Stimulated activated CD4-positive, alpha-beta T cell treated with anti-CD3 and anti-CD28 coated beads, Interleukin-2, amount 100 ng/mL, for 48 hours (primary cell): ENCODE data around the gene SPINDOC.
"Not testable (repeated sequence)": the region's sequence is repeated elsewhere in the genome, so short reads cannot be mapped to it uniquely, and the experiment has no call there.

Experiments
- DNase-seq, 2 donors: peaks; one replicate each; pipeline ENCODE4 v3.0.0-alpha.2; 2020

SPINDOC gene

DNA sequence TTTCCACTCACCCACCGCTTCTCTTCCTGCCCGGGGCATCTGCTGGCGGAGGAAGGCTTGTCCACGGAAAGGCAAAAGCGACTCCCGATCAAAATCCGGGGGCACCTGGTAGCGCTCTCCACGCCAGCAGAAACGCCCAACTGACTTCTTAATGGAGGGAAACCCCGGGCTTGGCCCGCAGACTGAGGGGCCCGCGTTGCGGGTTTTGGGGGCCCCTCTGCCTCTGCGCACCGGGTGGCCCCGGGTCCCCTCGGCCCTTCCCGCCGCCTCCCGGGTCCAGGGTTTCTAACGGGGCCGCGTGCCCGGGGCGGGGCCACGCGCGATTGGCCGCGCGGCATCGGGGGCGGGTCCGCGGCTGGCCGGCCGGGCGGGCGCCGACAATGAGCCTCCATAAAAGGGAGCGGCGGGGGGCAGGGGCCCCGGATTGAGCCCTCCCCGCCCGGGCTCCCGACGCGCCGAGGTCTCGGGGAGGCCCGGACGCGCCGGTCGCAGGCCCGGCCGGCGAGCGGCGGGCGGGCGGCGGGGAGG, at the start of gene SPINDOC:
SPINDOC (plus strand) TSS at position 422 of the 528 bp plus-strand sequence. CDS start 231 bp downstream, outside the sequence.
- peak; percentile 70 for DNase-seq

DNA sequence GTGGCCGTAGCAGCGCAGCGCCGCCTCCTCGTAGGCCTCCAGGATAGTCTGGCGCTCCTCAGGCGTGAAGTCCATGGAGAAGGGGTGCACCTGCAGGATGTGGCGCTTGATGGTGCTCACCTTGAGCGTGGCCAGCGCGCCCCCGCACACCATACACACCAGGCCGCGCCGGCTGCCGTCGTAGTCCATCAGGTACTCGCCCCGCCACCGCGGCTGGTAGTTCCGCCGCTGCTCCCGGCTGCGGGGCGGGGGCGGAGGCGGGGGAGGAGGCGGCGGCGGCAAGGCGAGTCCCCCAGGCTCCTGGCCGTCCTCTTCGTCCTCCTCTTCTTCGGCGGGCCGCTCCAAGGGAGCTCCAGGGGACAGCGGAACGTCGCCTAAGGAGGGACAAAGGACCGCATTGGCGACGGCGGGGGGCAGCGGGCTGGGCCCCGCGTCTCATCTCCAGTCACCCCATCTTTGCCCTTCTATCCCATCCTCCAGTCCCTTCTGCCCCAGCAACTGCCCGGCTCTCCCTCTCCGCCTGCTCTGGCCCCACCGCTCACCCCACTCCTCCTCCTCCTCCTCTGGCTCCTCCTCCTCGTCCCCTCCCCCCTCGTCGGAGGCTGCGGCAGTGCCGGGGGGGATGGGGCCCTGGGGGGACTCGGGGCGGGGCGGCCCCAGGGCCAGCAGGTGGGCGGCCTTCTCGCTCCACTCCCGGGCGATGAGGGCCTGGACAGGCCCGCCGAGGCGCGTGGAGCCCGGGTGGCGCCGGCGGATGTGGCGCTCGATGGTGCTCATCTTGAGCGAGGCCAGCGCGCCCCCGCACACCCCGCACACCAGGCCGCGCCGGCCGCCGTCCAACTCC, 49.5 kb upstream of the SPINDOC start:
- no peak for DNase-seq

DNA sequence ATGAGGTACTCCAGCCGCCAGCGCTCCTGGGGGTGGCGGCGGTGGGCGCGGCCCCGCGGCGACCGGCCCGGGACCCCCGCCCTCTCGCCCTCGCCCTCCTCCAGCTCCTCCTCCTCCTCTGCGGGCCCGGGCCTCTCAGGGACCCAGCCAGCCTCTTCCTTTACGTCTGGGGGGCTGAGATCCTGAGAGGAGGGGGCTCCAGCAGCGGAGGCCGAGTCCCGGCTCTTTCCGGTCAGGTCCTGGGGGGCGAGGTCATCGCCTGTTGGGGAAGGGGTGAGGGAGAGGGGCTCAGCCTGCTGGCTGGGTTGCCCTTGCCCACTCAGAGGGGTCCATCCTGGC, 48.9 kb upstream of the SPINDOC start:
- no peak for DNase-seq

DNA sequence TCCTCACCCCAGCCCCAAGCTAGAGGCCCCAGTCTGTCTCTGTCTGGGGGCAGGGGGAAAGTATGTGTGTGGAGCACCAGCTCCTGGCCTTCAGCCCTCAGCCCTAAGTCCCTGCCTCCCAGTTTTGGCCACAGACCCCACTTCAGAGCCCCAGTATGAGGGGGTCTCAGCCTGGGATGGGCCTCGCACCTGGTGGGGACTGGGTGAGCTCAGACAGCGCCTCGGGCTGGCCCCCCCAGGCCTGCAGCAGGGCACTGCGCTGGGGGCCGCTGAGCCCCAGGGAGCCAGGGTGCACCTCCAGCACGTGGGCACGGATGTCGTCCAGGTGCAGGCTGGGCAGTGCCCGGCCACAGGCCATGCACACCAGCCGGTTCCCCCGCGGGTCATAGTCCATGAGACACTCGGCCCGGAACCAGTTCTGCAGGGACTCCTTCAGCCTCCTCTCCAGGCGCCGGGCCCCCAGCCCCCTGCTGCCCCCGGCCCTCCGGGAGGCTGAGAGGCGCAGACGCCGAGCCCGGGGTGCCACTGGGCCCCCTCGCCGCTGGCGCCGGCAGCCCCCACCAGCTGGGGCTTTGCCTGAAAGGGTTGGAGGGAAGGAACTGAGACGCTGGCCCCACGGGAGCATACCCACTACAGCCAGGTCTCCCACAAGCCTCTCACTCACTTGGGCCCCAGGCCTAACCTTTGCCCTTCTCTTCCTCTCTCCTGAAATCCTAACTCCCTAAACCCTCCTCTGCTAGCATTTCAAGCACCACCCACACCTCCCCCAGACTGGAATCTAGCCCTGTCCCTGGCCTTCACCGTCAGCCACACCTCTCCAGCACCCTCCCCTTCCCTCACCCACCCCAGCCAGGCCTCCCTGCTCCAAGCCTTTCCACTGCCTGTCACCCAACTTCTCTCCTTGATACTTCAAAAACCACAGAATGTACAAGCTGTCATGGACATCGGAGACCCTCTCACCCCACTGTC, 48.3 kb upstream of the SPINDOC start:
- DNase-seq, result no peak

DNA sequence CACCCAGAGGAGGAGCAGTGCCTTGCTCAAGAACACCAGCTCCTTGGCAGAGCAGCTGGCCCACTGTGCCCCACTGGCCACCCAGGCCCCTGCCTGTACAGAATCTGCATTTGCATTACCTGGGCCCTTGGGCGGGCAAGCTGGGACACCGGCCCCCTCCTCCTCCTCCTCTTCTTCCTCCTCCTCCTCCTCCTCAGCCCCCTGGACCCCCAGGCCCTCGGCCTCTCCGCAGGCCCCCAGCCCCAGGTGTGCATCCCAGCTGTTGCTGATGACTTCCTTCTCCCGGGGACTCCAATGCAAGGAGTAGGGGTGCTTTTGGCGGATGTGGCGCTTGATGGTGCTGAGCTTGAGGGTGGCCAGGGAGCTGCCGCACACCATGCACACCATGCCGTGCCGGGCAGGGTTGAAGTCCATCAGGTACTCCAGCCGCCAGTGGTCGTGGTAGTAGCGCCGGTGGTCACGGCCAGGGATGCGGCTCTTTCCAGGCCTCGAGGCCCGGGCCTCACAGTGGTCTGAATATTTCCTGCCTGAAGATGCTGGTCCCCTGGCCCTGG, 47.5 kb upstream of the SPINDOC start:
- no peak for DNase-seq

DNA sequence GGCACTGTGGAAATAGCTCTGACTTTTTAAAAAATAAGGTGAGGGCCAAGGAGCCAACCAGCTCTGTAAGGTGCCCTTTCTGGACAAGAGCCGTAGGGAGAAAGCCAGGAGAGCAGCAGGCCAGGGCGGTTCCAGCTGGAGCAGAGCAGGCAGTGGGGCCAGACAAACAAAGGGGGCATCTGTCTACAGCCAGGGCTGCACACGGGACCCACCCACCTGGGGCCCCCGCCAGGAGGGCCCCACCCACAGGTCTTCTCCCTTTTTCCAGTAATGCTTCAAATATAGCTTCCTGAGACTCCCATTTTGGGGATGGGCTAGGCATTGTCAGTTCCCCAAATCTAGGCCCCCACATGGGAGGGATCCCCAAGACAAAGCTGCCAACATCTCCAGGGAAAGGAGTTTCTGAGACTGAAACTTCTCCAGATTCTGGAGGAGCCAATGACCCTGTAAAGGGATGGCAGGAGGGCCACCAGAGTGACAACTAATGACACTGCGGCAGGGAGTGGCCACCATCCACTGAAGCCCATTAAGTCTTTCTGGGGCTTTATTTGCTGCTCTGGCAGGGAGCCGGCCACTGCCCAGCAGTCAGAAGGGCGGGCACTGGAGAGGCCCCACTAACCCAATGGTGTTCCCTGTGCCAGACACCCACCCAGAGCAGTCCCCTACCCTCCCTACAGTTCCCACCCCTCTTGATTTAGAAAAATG, 46.6 kb upstream of the SPINDOC start:
- DNase-seq, result no peak

- no peak for DNase-seq
These were observed 46.0 kb upstream of the SPINDOC start for GRCh38 chr11:63767267-63767564.

GRCh38 chr11:63767565-63768236, 45.6 kb upstream of the SPINDOC start:
- peak; percentile 21 to 32 for DNase-seq

- DNase-seq, result peak; percentile 50 to 64
These were observed 44.8 kb upstream of the SPINDOC start, which contains the start of gene ZFTA for GRCh38 chr11:63768237-63769041. TSS of gene ZFTA (minus strand) at chr11:63768775. CDS start at chr11:63768622, 153 bp downstream.

- DNase-seq, result peak in 1 of 2 donors; percentile 7
These were observed 44.1 kb upstream of the SPINDOC start for GRCh38 chr11:63769042-63769713.

- DNase-seq, result no peak
These were observed 43.4 kb upstream of the SPINDOC start for GRCh38 chr11:63769714-63770455.

DNA sequence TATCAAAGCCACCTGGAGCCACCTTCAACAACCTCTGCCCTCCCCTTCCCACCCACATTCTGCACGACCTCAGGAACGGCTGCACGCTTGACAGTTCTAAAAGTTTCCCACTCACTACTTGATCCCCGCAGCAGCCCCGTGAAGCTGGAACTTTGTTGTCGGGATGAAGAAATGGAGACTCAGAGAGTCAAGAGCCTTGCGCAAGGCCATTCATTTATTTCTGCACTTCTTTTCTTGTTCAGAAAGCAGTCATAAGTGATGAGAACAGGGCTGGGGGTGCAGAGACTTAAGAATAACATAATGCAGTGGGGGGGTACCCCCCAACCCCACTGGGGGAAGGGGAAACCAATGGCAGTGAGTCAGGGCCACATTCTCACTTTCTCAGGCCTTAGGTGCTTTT, 42.5 kb upstream of the SPINDOC start:
- no peak for DNase-seq

DNA sequence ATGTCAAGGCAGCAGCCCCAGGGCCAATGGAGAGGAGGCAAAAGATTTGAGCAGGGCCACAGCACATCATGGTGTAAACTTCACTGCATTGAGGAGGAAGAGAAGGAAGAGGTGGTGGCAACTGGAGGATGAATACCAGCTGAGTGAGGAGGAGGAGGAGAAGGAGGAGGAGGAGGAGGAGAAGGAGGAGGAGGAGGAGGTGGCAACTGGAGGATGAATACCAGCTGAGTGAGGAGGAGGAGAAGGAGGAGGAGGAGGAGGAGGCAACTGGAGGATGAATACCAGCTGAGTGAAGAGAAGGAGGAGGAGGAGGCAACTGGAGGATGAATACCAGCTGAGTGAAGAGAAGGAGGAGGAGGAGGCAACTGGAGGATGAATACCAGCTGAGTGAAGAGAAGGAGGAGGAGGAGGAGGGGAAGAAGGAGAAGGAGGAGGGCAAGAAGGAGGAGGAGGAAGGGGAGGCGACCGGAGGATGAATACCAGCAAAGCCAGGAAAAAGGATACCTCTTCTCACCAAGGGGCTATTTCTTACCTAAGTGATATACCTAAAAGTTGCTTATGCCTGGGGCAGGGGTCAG, 41.4 kb upstream of the SPINDOC start:
- DNase-seq, result not testable (repeated sequence)

DNA sequence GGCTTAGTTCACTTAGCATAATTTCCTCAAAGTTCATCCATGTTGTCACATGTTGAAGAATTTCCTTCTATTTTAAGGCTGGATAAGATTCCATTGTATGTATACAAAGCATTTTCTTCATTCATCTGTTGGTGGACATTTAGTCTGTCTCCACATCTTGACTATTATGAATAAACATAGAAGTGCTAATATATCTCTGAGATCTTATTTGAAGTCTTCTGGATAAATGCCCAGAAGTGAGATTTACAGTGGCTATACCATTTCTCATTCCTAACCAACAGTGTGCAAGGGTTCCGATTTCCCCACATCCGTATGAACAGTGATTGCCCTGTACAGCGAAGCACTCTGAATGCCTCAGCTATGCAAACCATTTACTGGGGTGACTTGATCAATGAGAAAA, 38.1 kb upstream of the SPINDOC start:
- no peak for DNase-seq

DNA sequence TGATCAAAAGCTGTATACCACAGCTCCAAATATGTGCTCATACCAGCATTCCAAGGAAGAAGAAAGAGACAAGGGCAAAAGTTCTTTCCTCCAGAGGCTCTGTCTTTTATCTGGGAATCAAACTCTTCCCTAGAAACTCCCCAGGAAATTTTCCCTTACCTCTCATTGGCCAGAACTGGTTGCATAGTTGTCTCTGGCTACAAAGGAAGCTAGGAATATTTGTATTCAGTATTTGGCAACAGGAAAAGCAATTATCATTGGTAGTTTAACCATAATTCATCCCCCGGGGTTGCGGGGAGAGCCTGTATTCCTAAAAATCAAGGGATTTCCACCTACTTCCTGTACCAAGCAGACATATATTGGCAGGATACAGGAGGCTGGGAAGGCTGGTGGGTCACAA, 34.2 kb upstream of the SPINDOC start:
- no peak for DNase-seq

DNA sequence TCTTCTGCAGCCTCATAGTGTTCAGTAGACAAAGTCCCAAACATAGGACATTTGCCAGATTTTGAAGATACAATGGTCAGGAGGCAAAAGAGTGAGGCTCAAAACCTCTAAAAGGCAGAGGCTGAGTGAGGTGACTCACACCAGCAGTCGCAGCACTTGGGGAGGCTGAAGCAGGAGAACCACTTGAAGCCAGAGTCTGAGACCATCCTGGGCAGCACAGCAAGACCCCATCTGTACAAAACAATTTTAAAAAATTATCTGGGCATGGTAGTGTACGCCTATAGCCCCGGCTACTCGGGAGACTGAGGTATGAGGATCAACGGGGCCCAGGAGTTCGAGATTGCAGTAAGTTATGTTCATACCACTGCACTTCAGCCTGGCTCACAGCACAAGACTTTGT, 30.5 kb upstream of the SPINDOC start:
- DNase-seq, result no peak

GRCh38 chr11:63783925-63784592, 29.2 kb upstream of the SPINDOC start:
- DNase-seq, result no peak

- DNase-seq, result no peak
These were observed 27.4 kb upstream of the SPINDOC start for GRCh38 chr11:63785823-63786222.
